Neural cell (in vitro differentiated cells): Measurements from ENCODE around the gene FGD6. TPM values are rescaled to one million over a fixed set of nuclear protein-coding genes. Genes with fewer than 3 reads are reported as not detected.
A peak's percentile ranks its signal among the peaks of the same experiment; 100 is the strongest.

Experiments
- H2AFZ ChIP-seq: fragments of 200-600, 300-800 bp; sonication (generic), shearing (Covaris generic); 2 replicates; pipeline ENCODE4 v1.6.0; 2014; ENCODE audit warnings: low read depth, mild to moderate bottlenecking, antibody characterized with exemption, low read length, moderate library complexity
- H3F3A ChIP-seq: fragments of 200-600 bp; shearing (Covaris generic); 2 replicates; pipeline ENCODE4 v1.6.1; 2016; ENCODE audit warnings: mild to moderate bottlenecking, moderate library complexity, mixed read lengths, antibody characterized with exemption, low read length; ENCODE audit not compliant: insufficient read depth, poor library complexity, severe bottlenecking
- H3K27ac ChIP-seq: fragments of 200-600, 300-800 bp; sonication (generic), shearing (Covaris generic); 2 replicates; pipeline ENCODE4 v1.5.1; 2014; ENCODE audit warnings: mild to moderate bottlenecking, low read length, moderate library complexity
- H3K27me3 ChIP-seq: fragments of 300-800, 200-600 bp; sonication (generic), shearing (Covaris generic); 2 replicates; pipeline ENCODE4 v1.6.0; 2014; ENCODE audit warnings: mild to moderate bottlenecking, low read depth, low read length, moderate library complexity; ENCODE audit not compliant: insufficient read depth
- H3K36me3 ChIP-seq: fragments of 300-800, 200-600 bp; sonication (generic), shearing (Covaris generic); 2 replicates; pipeline ENCODE4 v1.5.1; 2014; ENCODE audit warnings: mild to moderate bottlenecking, antibody characterized with exemption, low read length, moderate library complexity; ENCODE audit not compliant: insufficient read depth
- H3K4me2 ChIP-seq: fragments of 300-800, 200-600 bp; sonication (generic), shearing (Covaris generic); 2 replicates; pipeline ENCODE4 v1.6.0; 2014; ENCODE audit warnings: mild to moderate bottlenecking, low read length
- H3K4me3 ChIP-seq: fragments of 300-800, 200-600 bp; sonication (generic), shearing (Covaris generic); 2 replicates; pipeline ENCODE4 v1.5.1; 2014; ENCODE audit warnings: mild to moderate bottlenecking, low read length, moderate library complexity
- H3K79me2 ChIP-seq: fragments of 200-600 bp; shearing (Covaris generic); replicated peaks from 2 replicates; pipeline ENCODE4 v1.6.0; 2014; ENCODE audit warnings: mild to moderate bottlenecking, low read length, moderate library complexity; ENCODE audit not compliant: insufficient read depth
- H3K9ac ChIP-seq: fragments of 300-800, 200-600 bp; sonication (generic), shearing (Covaris generic); 2 replicates; pipeline ENCODE4 v1.6.1; 2016; ENCODE audit warnings: mild to moderate bottlenecking, low read length, mixed read lengths
- H3K9me2 ChIP-seq: fragments of 200-600 bp; shearing (Covaris generic); 2 replicates; pipeline ENCODE4 v1.6.1; 2016; ENCODE audit warnings: mild to moderate bottlenecking, low read length, mixed read lengths; ENCODE audit not compliant: insufficient read depth
- H3K9me3 ChIP-seq: fragments of 200-600, 300-800 bp; sonication (generic), shearing (Covaris generic); 2 replicates; pipeline ENCODE4 v1.6.1; 2016; ENCODE audit warnings: mild to moderate bottlenecking, mixed run types, low read length, moderate library complexity, mixed read lengths
- H4K20me1 ChIP-seq: fragments of 200-600 bp; shearing (Covaris generic); 2 replicates; pipeline ENCODE4 v1.6.1; 2016; ENCODE audit warnings: mild to moderate bottlenecking, mixed run types; ENCODE audit not compliant: insufficient read depth
- EP300 ChIP-seq: fragments of 450-650 bp; conservative IDR thresholded peaks from 2 replicates; pipeline ENCODE4 v1.6.1; 2014; ENCODE audit warnings: antibody characterized with exemption, mild to moderate bottlenecking, moderate library complexity; ENCODE audit not compliant: poor library complexity, severe bottlenecking
- EZH2 ChIP-seq: fragments of 200-600, 300-800 bp; shearing (Covaris generic), sonication (generic); IDR thresholded peaks from 2 replicates; pipeline ENCODE4 v1.6.1; 2014; ENCODE audit warnings: antibody characterized with exemption, low read length, borderline replicate concordance, mild to moderate bottlenecking; ENCODE audit not compliant: insufficient read depth, poor library complexity, severe bottlenecking
- MXI1 ChIP-seq: fragments of 450-650 bp; conservative IDR thresholded peaks from 2 replicates; pipeline ENCODE4 v1.6.1; 2014; ENCODE audit warnings: antibody characterized with exemption, mild to moderate bottlenecking; ENCODE audit not compliant: poor library complexity, severe bottlenecking
- POLR2AphosphoS5 ChIP-seq: IDR thresholded peaks from 2 replicates; pipeline ENCODE4 v1.6.1; 2012
- RAD21 ChIP-seq: fragments of 450-650 bp; conservative IDR thresholded peaks from 2 replicates; pipeline ENCODE4 v1.6.1; 2014; ENCODE audit warnings: antibody characterized with exemption, mild to moderate bottlenecking, moderate library complexity
- SMC3 ChIP-seq: fragments of 450-650 bp; conservative IDR thresholded peaks from 2 replicates; pipeline ENCODE4 v1.6.1; 2014; ENCODE audit warnings: antibody characterized with exemption, mild to moderate bottlenecking, moderate library complexity; ENCODE audit not compliant: poor library complexity
- TAF1 ChIP-seq: IDR thresholded peaks from 2 replicates; pipeline ENCODE4 v1.6.1; 2012; ENCODE audit warnings: low read depth
- polyA plus RNA-seq: library from polyadenylated mRNA; depleted of rRNA; stranded (reverse); fragments of >200 nt; gene quantifications from 2 replicates; pipeline ENCODE4 v1.2.3, GENCODE V29; 2014
- TF ChIP-seq, protein P1 (sequence below): fragments of 450-650 bp; IDR thresholded peaks from 2 replicates; pipeline ENCODE4 v1.5.1; 2014; ENCODE audit warnings: antibody characterized with exemption, mild to moderate bottlenecking, moderate library complexity; ENCODE audit not compliant: poor library complexity, severe bottlenecking
- TF ChIP-seq, protein P2 (sequence below): IDR thresholded peaks from 2 replicates; pipeline ENCODE4 v1.6.1; 2012; ENCODE audit warnings: borderline replicate concordance

The FGD6 gene
- polyA plus RNA-seq, 1 donor from 2014 or later = 4.6 TPM

DNA sequence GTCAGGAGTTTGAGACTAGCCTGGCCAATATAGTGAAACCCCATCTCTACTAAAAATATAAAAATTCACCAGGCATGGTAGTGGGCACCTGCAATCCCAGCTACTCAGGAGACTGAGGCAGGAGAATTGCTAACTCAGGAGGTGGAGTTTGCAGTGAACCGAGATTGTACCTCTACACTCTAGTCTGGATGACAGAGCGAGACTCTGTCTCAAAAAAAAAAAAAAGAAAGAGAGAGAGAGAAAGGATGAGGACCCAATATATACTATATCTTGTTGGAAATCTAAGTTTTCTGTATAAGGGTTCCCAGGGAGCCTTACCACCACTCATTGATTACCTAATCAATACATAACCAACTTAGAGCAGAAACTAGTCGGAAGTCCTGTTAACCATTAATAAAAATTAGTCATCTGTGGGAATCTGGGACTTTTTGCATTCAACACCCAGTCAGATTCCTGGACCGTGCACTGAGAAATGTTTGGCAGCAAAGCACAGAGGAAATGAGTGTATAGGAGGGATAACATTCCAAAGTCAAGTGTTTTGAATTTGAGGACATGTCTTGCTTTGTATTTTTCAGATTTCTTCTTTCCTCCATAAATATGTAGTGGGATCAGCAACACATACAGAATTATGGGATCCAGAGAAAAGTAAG is 99.0 kb downstream of the FGD6 start:
- no peaks in the 10 kb centered on the region for H3K36me3 ChIP-seq
- H3K4me2 ChIP-seq = no peak overlapping the region
- TF ChIP-seq POLR2AphosphoS5 = no peak
- TF ChIP-seq EZH2 = no peak
- TF ChIP-seq SMC3 = no peak
- TF ChIP-seq MXI1 = no peak
- TF ChIP-seq EP300 = no peak
- TF ChIP-seq RAD21 = no peak
- TF ChIP-seq, protein P1, sequence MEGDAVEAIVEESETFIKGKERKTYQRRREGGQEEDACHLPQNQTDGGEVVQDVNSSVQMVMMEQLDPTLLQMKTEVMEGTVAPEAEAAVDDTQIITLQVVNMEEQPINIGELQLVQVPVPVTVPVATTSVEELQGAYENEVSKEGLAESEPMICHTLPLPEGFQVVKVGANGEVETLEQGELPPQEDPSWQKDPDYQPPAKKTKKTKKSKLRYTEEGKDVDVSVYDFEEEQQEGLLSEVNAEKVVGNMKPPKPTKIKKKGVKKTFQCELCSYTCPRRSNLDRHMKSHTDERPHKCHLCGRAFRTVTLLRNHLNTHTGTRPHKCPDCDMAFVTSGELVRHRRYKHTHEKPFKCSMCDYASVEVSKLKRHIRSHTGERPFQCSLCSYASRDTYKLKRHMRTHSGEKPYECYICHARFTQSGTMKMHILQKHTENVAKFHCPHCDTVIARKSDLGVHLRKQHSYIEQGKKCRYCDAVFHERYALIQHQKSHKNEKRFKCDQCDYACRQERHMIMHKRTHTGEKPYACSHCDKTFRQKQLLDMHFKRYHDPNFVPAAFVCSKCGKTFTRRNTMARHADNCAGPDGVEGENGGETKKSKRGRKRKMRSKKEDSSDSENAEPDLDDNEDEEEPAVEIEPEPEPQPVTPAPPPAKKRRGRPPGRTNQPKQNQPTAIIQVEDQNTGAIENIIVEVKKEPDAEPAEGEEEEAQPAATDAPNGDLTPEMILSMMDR = no peak
- no peak for TF ChIP-seq TAF1
- TF ChIP-seq, protein P2, sequence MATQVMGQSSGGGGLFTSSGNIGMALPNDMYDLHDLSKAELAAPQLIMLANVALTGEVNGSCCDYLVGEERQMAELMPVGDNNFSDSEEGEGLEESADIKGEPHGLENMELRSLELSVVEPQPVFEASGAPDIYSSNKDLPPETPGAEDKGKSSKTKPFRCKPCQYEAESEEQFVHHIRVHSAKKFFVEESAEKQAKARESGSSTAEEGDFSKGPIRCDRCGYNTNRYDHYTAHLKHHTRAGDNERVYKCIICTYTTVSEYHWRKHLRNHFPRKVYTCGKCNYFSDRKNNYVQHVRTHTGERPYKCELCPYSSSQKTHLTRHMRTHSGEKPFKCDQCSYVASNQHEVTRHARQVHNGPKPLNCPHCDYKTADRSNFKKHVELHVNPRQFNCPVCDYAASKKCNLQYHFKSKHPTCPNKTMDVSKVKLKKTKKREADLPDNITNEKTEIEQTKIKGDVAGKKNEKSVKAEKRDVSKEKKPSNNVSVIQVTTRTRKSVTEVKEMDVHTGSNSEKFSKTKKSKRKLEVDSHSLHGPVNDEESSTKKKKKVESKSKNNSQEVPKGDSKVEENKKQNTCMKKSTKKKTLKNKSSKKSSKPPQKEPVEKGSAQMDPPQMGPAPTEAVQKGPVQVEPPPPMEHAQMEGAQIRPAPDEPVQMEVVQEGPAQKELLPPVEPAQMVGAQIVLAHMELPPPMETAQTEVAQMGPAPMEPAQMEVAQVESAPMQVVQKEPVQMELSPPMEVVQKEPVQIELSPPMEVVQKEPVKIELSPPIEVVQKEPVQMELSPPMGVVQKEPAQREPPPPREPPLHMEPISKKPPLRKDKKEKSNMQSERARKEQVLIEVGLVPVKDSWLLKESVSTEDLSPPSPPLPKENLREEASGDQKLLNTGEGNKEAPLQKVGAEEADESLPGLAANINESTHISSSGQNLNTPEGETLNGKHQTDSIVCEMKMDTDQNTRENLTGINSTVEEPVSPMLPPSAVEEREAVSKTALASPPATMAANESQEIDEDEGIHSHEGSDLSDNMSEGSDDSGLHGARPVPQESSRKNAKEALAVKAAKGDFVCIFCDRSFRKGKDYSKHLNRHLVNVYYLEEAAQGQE = no peak
- no peak overlapping the region for H3K4me3 ChIP-seq
- no peaks in the 10 kb centered on the region for H3F3A ChIP-seq
- H3K27ac ChIP-seq = no peak overlapping the region
- no peak overlapping the region for H3K9ac ChIP-seq
- no peaks in the 10 kb centered on the region for H4K20me1 ChIP-seq
- no peaks in the 10 kb centered on the region for H3K79me2 ChIP-seq
- no peaks in the 10 kb centered on the region for H3K9me3 ChIP-seq
- no peak overlapping the region for H2AFZ ChIP-seq
- no peaks in the 10 kb centered on the region for H3K27me3 ChIP-seq
- no peaks in the 10 kb centered on the region for H3K9me2 ChIP-seq

DNA sequence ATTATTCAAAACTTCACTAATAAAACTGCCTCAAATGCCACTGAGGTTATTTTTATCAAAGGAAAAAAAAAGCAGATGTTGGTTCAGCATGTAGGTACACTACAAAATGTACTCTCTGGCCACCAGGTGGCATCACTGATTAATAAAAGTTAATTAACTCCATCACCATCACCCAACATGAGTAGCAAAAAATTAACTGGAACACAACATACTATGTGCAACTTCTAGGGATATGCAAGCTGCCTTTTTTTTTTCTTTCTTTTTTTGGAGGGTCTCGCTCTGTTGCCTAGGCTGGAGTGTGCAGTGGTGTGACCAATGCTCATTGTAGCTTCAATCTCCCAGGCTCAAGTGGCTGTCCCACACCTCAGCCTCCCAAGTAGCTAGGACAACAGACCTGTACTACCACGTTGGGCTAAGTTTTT is 100.1 kb downstream of the FGD6 start:
- Histone ChIP-seq H3K4me2 (no peak overlapping the region), H3K9ac (no peak overlapping the region), H3K79me2 (no peaks in the 10 kb centered on the region)

More for the DNA sequence above, 100.1 kb downstream of the FGD6 start:
- no peaks in the 10 kb centered on the region for H3K36me3 ChIP-seq
- no peaks in the 10 kb centered on the region for H3K9me2 ChIP-seq
- H2AFZ ChIP-seq = no peak overlapping the region
- H3K27me3 ChIP-seq = no peaks in the 10 kb centered on the region
- no peak overlapping the region for H3K27ac ChIP-seq
- H3F3A ChIP-seq = no peaks in the 10 kb centered on the region
- no peak overlapping the region for H3K4me3 ChIP-seq
- no peaks in the 10 kb centered on the region for H4K20me1 ChIP-seq
- TF ChIP-seq MXI1 (no peak), EZH2 (no peak), POLR2AphosphoS5 (no peak), RAD21 (peak; percentile 80), TAF1 (no peak), EP300 (no peak), SMC3 (peak; percentile 93)
- TF ChIP-seq, protein P2 = no peak
- TF ChIP-seq, protein P1 = peak; percentile 80
- no peaks in the 10 kb centered on the region for H3K9me3 ChIP-seq
